ENCODE measurements around the gene PPOX.

DNA sequence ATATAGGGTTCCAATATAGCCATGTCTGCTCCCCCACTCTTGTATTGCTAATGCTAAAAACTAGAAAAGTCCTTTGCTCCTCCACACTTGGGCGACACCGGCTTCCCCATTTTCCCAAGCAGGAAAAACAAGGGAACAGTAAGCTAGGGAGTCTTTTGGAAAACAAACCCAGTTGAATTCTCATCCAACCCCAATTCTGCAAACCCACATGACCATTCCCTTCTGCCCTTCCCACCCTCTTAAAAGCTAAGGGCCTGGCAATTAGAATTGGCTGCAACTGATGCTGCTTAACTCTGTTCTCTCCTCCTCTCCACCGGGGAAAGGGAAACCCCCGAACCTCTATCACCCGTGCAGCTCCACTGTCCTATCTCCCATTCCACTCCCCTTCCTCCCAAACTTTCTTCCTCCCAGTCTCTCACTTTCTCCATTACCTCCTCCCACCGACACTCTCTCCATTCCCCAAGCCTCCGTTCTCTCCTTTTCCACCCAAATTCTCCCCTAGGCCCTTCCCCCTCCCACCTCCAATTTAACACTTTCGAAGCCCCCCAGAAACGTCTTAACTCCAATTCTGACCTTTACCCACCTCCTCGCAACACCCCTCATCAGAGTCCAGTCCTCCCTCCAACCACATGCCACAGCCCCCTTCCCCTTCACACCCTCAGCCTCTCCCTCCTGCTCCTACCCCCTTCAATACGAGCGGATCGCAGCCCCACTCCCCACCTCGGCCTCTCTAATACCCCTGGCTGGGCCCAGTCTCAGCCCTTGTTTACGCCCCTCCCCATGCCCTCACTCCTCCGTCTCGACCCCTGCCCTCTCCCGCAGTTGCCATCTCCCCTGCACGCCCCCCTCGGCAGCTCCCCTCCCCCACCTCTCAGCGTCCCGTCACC, 34.5 kb upstream of the PPOX start:
- TF ChIP-seq, protein P1, sequence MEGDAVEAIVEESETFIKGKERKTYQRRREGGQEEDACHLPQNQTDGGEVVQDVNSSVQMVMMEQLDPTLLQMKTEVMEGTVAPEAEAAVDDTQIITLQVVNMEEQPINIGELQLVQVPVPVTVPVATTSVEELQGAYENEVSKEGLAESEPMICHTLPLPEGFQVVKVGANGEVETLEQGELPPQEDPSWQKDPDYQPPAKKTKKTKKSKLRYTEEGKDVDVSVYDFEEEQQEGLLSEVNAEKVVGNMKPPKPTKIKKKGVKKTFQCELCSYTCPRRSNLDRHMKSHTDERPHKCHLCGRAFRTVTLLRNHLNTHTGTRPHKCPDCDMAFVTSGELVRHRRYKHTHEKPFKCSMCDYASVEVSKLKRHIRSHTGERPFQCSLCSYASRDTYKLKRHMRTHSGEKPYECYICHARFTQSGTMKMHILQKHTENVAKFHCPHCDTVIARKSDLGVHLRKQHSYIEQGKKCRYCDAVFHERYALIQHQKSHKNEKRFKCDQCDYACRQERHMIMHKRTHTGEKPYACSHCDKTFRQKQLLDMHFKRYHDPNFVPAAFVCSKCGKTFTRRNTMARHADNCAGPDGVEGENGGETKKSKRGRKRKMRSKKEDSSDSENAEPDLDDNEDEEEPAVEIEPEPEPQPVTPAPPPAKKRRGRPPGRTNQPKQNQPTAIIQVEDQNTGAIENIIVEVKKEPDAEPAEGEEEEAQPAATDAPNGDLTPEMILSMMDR (IDR thresholded peaks at IDR 0.05; ENCODE audit: insufficient read depth, low read depth, low read length) = no peak
- TF ChIP-seq EZH2 (IDR thresholded peaks at IDR 0.05; ENCODE audit: insufficient read depth, low read length) = no peak

Measured in astrocyte (in vitro differentiated cells and primary cell).